GM06990 (cell line): ENCODE data around the gene GABBR1.

Experiments
- DNase-seq: peaks from one replicate; pipeline ENCODE4 v3.0.0-alpha.2; 2011; ENCODE audit not compliant: insufficient read length; ENCODE audit errors: extremely low read depth
- H3K27me3 ChIP-seq: replicated peaks from 2 replicates; pipeline ENCODE4 v1.6.0; 2011; ENCODE audit warnings: low read length; ENCODE audit not compliant: control insufficient read depth, insufficient read depth
- H3K36me3 ChIP-seq: 2 replicates; pipeline ENCODE4 v1.5.1; 2011; ENCODE audit warnings: low read length; ENCODE audit not compliant: control insufficient read depth, insufficient read depth
- H3K4me3 ChIP-seq: replicated peaks from 2 replicates; pipeline ENCODE4 v1.5.1; 2011; ENCODE audit warnings: low read depth, mild to moderate bottlenecking, control low read depth, low read length
- CTCF ChIP-seq: IDR thresholded peaks from 2 replicates; pipeline ENCODE4 v1.5.1; 2011; ENCODE audit warnings: low read length, control low read depth, mild to moderate bottlenecking, inconsistent platforms; ENCODE audit not compliant: insufficient read depth, poor library complexity, severe bottlenecking

The GABBR1 gene

GRCh38 chr6:29564875-29565274 lies 68.1 kb downstream of the GABBR1 start:
- TF ChIP-seq CTCF, result no peak
- DNase-seq, result no peak
- no peaks in the 10 kb centered on the region for H3K27me3 ChIP-seq
- H3K36me3 ChIP-seq, result no peaks in the 10 kb centered on the region
- no peak overlapping the region for H3K4me3 ChIP-seq

DNA sequence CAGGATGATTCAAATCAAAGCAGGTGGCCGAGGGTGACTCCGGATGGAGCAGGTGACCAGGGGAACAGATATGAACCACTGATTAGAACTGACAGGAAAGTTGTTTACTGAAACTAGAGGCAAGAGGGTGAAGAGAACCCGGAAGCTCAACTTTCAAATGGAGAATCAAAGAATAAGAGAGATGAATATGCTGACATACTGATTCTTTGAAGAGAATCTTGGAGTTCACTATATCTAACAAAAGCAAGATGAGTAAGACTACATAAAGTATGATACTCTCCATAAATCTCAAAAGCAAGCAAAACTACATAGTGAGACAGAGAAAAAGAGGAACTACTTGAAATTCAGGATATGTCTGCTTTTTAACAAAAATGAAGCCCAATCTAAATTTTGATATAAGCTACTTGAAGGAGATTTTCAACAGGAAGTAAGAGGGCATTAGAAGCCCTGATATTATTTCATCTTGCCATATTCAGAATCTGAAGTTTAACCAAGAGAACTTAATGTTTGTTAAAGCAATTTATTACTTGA lies 69.5 kb downstream of the GABBR1 start:
- H3K27me3 ChIP-seq, result no peaks in the 10 kb centered on the region
- H3K36me3 ChIP-seq, result no peaks in the 10 kb centered on the region
- no peak overlapping the region for H3K4me3 ChIP-seq
- TF ChIP-seq CTCF, result no peak
- DNase-seq, result no peak

DNA sequence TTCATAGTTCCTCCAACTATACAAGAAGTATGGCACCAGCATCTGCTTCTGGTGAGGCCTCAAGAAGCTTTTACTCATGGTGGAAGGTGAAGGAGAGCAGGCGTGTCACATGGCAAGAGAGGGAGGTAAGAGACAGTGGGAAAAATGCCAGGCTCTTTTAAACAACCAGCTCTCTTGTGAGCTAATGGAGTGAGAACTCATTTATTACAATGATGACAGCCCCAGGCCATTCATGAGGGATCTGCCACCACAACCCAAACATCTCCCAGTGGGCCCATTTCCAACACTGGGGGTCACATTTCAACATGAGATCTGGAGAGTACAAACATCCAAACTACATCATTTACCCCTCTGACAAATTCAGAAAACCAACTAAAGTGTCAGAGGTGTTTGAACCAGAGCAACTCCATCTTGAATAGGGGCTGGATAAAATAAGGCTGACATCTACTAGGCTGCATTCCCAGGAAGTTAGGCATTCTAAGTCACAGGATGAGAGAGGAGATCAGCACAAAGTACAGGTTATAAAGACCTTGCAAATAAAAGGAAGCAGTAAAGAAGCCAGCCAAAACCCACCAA lies 71.3 kb downstream of the GABBR1 start:
- no peak for TF ChIP-seq CTCF
- no peak for DNase-seq
- Histone ChIP-seq H3K27me3 (no peaks in the 10 kb centered on the region; the same call in 1 of the 2 replicates), H3K36me3 (no peaks in the 10 kb centered on the region), H3K4me3 (no peak overlapping the region)

- Histone ChIP-seq H3K4me3 (no peak overlapping the region), H3K27me3 (no peaks in the 10 kb centered on the region; the same call in 1 of the 2 replicates), H3K36me3 (no peaks in the 10 kb centered on the region)
- no peak for DNase-seq
- no peak for TF ChIP-seq CTCF
These were observed 71.9 kb downstream of the GABBR1 start for GRCh38 chr6:29561091-29561490.

DNA sequence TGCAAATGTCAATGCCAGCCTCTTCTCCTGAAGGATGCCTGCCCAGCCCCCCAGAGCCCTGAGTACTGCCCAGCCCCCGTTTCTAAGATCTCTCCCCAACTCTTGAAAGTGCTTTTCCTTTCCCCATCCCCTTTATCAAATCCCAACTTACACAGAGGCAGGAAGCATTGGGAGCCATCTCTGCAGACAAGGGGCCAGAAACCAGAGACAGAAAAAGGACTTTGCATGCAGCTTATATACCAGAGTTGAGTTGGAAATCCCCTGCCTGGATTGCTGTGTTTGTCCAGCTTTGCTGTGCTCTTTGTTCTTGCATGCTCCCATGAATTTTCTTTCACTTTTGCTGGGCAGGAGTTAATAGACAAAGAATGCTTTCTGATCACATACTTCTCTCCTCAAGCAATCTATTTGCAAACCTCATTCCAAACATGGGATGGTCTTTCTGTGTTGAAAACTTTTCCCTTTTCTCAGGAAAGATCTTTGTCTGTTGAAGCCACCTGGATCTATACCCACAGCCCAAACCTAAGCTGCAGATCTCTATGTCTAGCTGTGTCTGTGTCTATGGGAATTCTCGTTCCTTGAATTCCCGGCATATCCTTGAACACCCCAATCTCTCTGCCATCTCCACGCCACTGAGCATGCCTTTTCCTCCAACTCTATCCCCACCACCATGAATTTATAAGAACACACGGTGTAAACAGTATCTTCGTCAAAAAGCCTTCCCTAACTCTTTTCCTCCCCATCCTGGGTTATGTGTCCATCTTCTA lies 73.3 kb downstream of the GABBR1 start, which contains the start of gene UBD:
TSS of gene UBD (minus strand) at position 209 of the 764 bp plus-strand sequence. CDS start at position 178, 31 bp downstream.
- H3K4me3 ChIP-seq, result no peak within 1 kb of the TSS; the same call in 1 of the 2 replicates
- no peak for DNase-seq
- no peaks in the 10 kb centered on the region for H3K36me3 ChIP-seq
- H3K27me3 ChIP-seq, result no peaks in the 10 kb centered on the region; the same call in none of the 2 replicates
- no peak for TF ChIP-seq CTCF
